ENCODE results near the gene POPDC2.

The POPDC2 gene

GRCh38 chr3:119665954-119666559 is 5.7 kb upstream of the POPDC2 start:
- H3K27me3 ChIP-seq (ENCODE audit: insufficient read depth, poor library complexity, severe bottlenecking), result no peaks in the 10 kb centered on the region
- TF ChIP-seq POLR2AphosphoS5 (IDR thresholded peaks at IDR 0.05; ENCODE audit: low read depth) (no peak), CTCF (IDR thresholded peaks at IDR 0.05; ENCODE audit: insufficient read depth, low read length) (no peak)
- no peak overlapping the region for H3K4me3 ChIP-seq (replicated peaks; ENCODE audit: insufficient read depth, low read length)
- H3K27ac ChIP-seq (replicated peaks), result no peak overlapping the region
- DNase-seq (ENCODE audit: low read depth in 1 of 2, low spot score in 1 of 2), result no peak

GRCh38 chr3:119664850-119665379 is 4.5 kb upstream of the POPDC2 start:
- no peak for DNase-seq (ENCODE audit: low read depth in 1 of 2, low spot score in 1 of 2)

GRCh38 chr3:119664370-119664769 is 4.0 kb upstream of the POPDC2 start:
- no peak for TF ChIP-seq SPI1 (IDR thresholded peaks at IDR 0.05; ENCODE audit: borderline replicate concordance, low read depth)
- no peak for TF ChIP-seq REST (IDR thresholded peaks at IDR 0.05; ENCODE audit: insufficient replicate concordance, low read depth)
- no peak for TF ChIP-seq POLR2AphosphoS5 (IDR thresholded peaks at IDR 0.05; ENCODE audit: low read depth)
- Histone ChIP-seq H3K27ac (replicated peaks) (no peak overlapping the region), H3K4me3 (replicated peaks; ENCODE audit: insufficient read depth, low read length) (no peak overlapping the region), H3K27me3 (ENCODE audit: insufficient read depth, poor library complexity, severe bottlenecking) (no peaks in the 10 kb centered on the region)
- no peak for DNase-seq (ENCODE audit: low read depth in 1 of 2, low spot score in 1 of 2)

More at GRCh38 chr3:119664850-119665379, 4.5 kb upstream of the POPDC2 start:
- Histone ChIP-seq H3K4me3 (replicated peaks; ENCODE audit: insufficient read depth, low read length) (no peak overlapping the region), H3K27ac (replicated peaks) (no peak overlapping the region), H3K27me3 (ENCODE audit: insufficient read depth, poor library complexity, severe bottlenecking) (no peaks in the 10 kb centered on the region)
- no peak for TF ChIP-seq CTCF (IDR thresholded peaks at IDR 0.05; ENCODE audit: insufficient read depth, low read length)
- no peak for TF ChIP-seq POLR2AphosphoS5 (IDR thresholded peaks at IDR 0.05; ENCODE audit: low read depth)
- peak; percentile 70; the same call in 1 of the 2 replicates for TF ChIP-seq SPI1 (IDR thresholded peaks at IDR 0.05; ENCODE audit: borderline replicate concordance, low read depth)

GRCh38 chr3:119663885-119664284 is 3.5 kb upstream of the POPDC2 start:
- H3K27me3 ChIP-seq (ENCODE audit: insufficient read depth, poor library complexity, severe bottlenecking), result no peaks in the 10 kb centered on the region
- no peak overlapping the region for H3K4me3 ChIP-seq (replicated peaks; ENCODE audit: insufficient read depth, low read length)
- no peak for DNase-seq (ENCODE audit: low read depth in 1 of 2, low spot score in 1 of 2)
- no peak for TF ChIP-seq GABPA (IDR thresholded peaks at IDR 0.05; ENCODE audit: low read depth)
- no peak for TF ChIP-seq REST (IDR thresholded peaks at IDR 0.05; ENCODE audit: insufficient replicate concordance, low read depth)
- TF ChIP-seq POLR2AphosphoS5 (IDR thresholded peaks at IDR 0.05; ENCODE audit: low read depth), result no peak
- no peak for TF ChIP-seq SPI1 (IDR thresholded peaks at IDR 0.05; ENCODE audit: borderline replicate concordance, low read depth)
- no peak for TF ChIP-seq CTCF (IDR thresholded peaks at IDR 0.05; ENCODE audit: insufficient read depth, low read length)
- H3K27ac ChIP-seq (replicated peaks), result no peak overlapping the region

All from HL-60 (cell line).